ENCODE results near the gene SND1. TPM values are rescaled to one million over a fixed set of nuclear protein-coding genes. Genes with fewer than 3 reads are reported as not detected.

The SND1 gene
- total RNA-seq, 4 donors from 2014 or later: 64.3 to 77.0 (median 70.4) TPM

DNA sequence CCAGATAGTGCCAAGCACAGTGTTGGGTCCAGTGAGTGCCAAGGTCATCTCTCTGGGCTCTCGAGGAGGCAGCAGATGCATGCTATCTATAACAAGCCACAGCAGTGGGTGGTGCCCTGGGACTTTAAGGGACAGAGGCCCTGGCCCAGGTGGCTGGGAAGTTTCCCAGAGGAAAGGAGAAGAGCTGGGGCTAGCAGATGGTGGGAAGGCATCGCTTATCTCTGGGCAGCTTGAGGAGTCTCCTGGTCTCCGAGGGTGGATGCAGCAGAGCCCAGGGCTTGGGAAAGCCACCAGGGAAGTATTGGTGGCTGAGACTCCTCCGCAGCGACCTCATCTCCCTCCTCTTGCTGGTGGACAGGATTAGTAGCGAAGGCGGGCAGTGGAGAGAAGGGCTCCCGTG is 442.7 kb downstream of the SND1 start:
- no peak for DNase-seq
- Histone ChIP-seq H3K4me3 (no peak overlapping the region), H3K4me1 (no peaks in the 10 kb centered on the region), H3K27me3 (no peaks in the 10 kb centered on the region), H3K36me3 (peaks cover 0 to 17% (median 3%) of the 10 kb centered on the region in 4 donors), H3K9me3 (no peaks in the 10 kb centered on the region), H3K27ac (no peak overlapping the region)
- 92 to 100% methylated on average over 1 to 8 of the region's 8 CpGs for WGBS, 2 donors (ENCODE audit: low coverage in 1 of 2)
- in situ Hi-C loops (cut with MboI; ENCODE audit: low pct_ligation_motif_present in 1 of 4, low pct_unique_long_range_greater_than_20kb in 1 of 4, low sequenced_read_pairs in 3 of 4): no loop called here
- intact Hi-C loops (cut with DNase I; ENCODE audit: low total_unique reads): no loop called here
- TF ChIP-seq POLR2A (IDR thresholded peaks at IDR 0.05) (no peak), EP300 (IDR thresholded peaks at IDR 0.05; ENCODE audit: low read depth) (no peak), POLR2AphosphoS5 (IDR thresholded peaks at IDR 0.05) (no peak)
- TF ChIP-seq, protein P1, sequence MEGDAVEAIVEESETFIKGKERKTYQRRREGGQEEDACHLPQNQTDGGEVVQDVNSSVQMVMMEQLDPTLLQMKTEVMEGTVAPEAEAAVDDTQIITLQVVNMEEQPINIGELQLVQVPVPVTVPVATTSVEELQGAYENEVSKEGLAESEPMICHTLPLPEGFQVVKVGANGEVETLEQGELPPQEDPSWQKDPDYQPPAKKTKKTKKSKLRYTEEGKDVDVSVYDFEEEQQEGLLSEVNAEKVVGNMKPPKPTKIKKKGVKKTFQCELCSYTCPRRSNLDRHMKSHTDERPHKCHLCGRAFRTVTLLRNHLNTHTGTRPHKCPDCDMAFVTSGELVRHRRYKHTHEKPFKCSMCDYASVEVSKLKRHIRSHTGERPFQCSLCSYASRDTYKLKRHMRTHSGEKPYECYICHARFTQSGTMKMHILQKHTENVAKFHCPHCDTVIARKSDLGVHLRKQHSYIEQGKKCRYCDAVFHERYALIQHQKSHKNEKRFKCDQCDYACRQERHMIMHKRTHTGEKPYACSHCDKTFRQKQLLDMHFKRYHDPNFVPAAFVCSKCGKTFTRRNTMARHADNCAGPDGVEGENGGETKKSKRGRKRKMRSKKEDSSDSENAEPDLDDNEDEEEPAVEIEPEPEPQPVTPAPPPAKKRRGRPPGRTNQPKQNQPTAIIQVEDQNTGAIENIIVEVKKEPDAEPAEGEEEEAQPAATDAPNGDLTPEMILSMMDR (IDR thresholded peaks at IDR 0.05): no peak

DNA sequence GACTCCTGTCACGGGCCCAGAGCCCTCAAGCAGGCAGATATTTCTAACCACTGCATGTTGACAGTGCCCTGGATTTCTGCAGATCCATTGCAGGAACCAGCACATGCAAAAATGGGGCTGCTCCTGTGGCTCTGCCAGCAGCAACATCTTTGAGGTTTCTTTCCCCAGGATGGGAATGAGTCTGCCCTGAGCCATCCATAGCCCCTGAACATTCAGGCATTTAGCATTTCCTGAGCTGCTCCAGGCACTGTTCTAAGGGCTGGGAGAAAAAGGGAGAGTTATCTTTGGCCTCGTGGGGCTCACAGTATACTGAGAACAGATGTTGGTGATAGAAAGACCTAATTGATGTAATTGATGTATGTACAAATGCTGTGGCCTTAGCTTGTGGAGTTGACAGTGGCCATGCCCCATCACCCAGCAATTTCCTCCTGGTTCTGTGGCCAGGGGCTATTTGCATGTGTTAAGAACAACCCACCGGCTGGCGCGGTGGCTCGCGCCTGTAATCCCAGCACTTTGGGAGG is 445.3 kb downstream of the SND1 start:
- in situ Hi-C loops (cut with MboI; ENCODE audit: low pct_ligation_motif_present in 1 of 4, low pct_unique_long_range_greater_than_20kb in 1 of 4, low sequenced_read_pairs in 3 of 4) (no loop called here), intact Hi-C loops (cut with DNase I; ENCODE audit: low total_unique reads) (no loop called here)
- TF ChIP-seq, protein P1 (IDR thresholded peaks at IDR 0.05): no peak
- TF ChIP-seq EP300 (IDR thresholded peaks at IDR 0.05; ENCODE audit: low read depth) (no peak), POLR2AphosphoS5 (IDR thresholded peaks at IDR 0.05) (no peak), POLR2A (IDR thresholded peaks at IDR 0.05) (no peak)
- Histone ChIP-seq H3K4me3 (no peak overlapping the region), H3K36me3 (no peaks in the 10 kb centered on the region), H3K9me3 (no peaks in the 10 kb centered on the region), H3K4me1 (no peaks in the 10 kb centered on the region), H3K27me3 (peaks cover 4% of the 10 kb centered on the region), H3K27ac (no peak overlapping the region)
- no peak for DNase-seq
- WGBS, 2 donors (ENCODE audit: low coverage in 1 of 2): 83 to 92% methylated on average over 1 to 7 of the region's 7 CpGs

DNA sequence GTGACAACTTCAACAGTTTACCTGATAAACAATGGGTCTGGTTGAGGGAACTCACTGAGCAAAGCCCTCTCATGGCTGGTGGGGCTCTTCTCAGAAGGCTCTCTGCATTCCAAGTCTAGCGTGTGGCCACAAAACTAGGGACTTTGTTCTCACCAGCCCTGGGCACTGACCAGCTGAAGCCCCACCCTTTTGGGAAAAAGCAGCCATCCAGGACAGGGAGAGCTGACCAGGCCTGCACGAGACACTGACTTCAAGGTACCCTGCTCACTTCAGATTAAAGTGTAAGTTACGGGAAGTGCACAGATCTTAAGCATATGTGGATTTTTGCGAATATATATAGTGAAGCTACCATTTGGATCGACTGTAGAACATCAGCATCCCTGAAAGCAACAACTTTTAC is 446.6 kb downstream of the SND1 start:
- Histone ChIP-seq H3K27ac (no peak overlapping the region), H3K9me3 (no peaks in the 10 kb centered on the region), H3K4me1 (peaks cover 0 to 6% (median 4%) of the 10 kb centered on the region in 4 donors), H3K4me3 (no peak overlapping the region), H3K27me3 (peaks cover 16% of the 10 kb centered on the region), H3K36me3 (no peaks in the 10 kb centered on the region)
- no peak for DNase-seq
- 95 to 100% methylated on average over 3 to 5 of the region's 5 CpGs for WGBS, 2 donors (ENCODE audit: low coverage in 1 of 2)
- in situ Hi-C loops (cut with MboI; ENCODE audit: low pct_ligation_motif_present in 1 of 4, low pct_unique_long_range_greater_than_20kb in 1 of 4, low sequenced_read_pairs in 3 of 4): no loop called here
- intact Hi-C loops (cut with DNase I; ENCODE audit: low total_unique reads): no loop called here
- TF ChIP-seq, protein P1 (IDR thresholded peaks at IDR 0.05): no peak
- TF ChIP-seq POLR2AphosphoS5 (IDR thresholded peaks at IDR 0.05) (no peak), POLR2A (IDR thresholded peaks at IDR 0.05) (no peak)

DNA sequence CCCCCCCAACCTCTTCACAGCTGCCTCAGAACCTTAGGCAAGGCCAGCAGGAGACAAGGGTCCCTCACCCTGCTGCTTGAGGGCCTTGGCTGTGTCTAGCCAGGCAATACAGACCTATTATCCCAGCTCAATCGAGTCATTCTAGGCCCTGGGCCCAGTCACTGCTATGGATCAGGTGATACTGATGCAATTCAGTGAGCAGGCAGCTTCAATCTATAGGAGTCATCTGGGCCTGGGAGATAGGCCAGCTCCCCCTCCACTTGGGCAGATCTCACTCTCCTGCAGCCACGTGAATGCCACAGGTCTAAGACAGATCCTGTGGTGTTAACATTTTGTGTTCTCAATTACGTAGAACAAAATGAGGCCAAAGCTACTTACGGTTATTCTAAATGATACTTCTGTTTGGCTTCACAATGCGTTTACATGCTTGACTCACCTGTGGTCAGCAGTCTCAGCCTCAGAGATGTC is 447.2 kb downstream of the SND1 start:
- 80 to 84% methylated on average over 2 to 5 of the region's 5 CpGs for WGBS, 2 donors (ENCODE audit: low coverage in 1 of 2)
- in situ Hi-C loops (cut with MboI; ENCODE audit: low pct_ligation_motif_present in 1 of 4, low pct_unique_long_range_greater_than_20kb in 1 of 4, low sequenced_read_pairs in 3 of 4): no loop called here

More for the DNA sequence above, 447.2 kb downstream of the SND1 start:
- H3K27me3 ChIP-seq: peaks cover 22% of the 10 kb centered on the region
- H3K27ac ChIP-seq: no peak overlapping the region
- H3K9me3 ChIP-seq: no peaks in the 10 kb centered on the region
- no peak for DNase-seq
- no peak overlapping the region for H3K4me3 ChIP-seq
- peaks cover 0 to 10% (median 10%) of the 10 kb centered on the region in 4 donors for H3K4me1 ChIP-seq
- H3K36me3 ChIP-seq: no peaks in the 10 kb centered on the region
- intact Hi-C loops (cut with DNase I; ENCODE audit: low total_unique reads): no loop called here
- TF ChIP-seq EP300 (IDR thresholded peaks at IDR 0.05; ENCODE audit: low read depth): no peak
- TF ChIP-seq, protein P1 (IDR thresholded peaks at IDR 0.05): no peak
- TF ChIP-seq POLR2AphosphoS5 (IDR thresholded peaks at IDR 0.05): no peak
- TF ChIP-seq POLR2A (IDR thresholded peaks at IDR 0.05): no peak

Measured in transverse colon (tissue), 4 donors.